Measurements from ENCODE around the gene ZNF845. TPM values are rescaled to one million over a fixed set of nuclear protein-coding genes. Genes with fewer than 3 reads are reported as not detected.
"Not testable (repeated sequence)": the region's sequence is repeated elsewhere in the genome, so short reads cannot be mapped to it uniquely, and the experiment has no call there.

The ZNF845 gene
- polyA plus RNA-seq, 1 donor, result 6.5 TPM

- Histone ChIP-seq H3K36me3 (ENCODE audit: control insufficient read depth, insufficient read depth, low read length) (peaks cover 47% of the 10 kb centered on the region), H3K27ac (ENCODE audit: low read length) (no peak overlapping the region), H3K4me3 (ENCODE audit: low read length) (no peak overlapping the region), H3K27me3 (ENCODE audit: control insufficient read depth, insufficient read depth, low read length) (no peaks in the 10 kb centered on the region), H3K9me3 (ENCODE audit: control insufficient read depth, low read depth, low read length) (peaks cover 10% of the 10 kb centered on the region), H3K4me1 (ENCODE audit: control insufficient read depth, insufficient read depth, low read length) (no peaks in the 10 kb centered on the region)
- DNase-seq, result no peak
- no CpG with 5 or more reads among the region's 1 CpG for WGBS (ENCODE audit: insufficient coverage, low lambda C conversion rate)
Measured at GRCh38 chr19:53374743-53375142, 41.2 kb downstream of the ZNF845 start.

DNA sequence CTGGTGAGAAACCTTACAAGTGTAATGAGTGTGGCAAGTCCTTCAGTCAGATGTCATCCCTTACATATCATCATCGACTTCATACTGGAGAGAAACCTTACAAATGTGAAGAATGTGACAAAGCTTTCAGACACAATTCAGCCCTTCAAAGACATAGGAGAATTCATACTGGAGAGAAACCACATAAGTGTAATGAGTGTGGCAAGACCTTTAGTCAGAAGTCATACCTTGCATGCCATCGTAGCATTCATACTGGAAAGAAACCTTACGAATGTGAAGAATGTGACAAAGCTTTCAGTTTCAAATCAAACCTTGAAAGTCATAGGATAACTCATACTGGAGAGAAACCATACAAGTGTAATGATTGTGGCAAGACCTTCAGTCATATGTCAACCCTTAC is 47.8 kb downstream of the ZNF845 start:
- Histone ChIP-seq H3K27me3 (ENCODE audit: control insufficient read depth, insufficient read depth, low read length) (no peaks in the 10 kb centered on the region), H3K36me3 (ENCODE audit: control insufficient read depth, insufficient read depth, low read length) (peaks cover 41% of the 10 kb centered on the region), H3K4me3 (ENCODE audit: low read length) (no peak overlapping the region), H3K4me1 (ENCODE audit: control insufficient read depth, insufficient read depth, low read length) (no peaks in the 10 kb centered on the region), H3K9me3 (ENCODE audit: control insufficient read depth, low read depth, low read length) (peaks cover 7% of the 10 kb centered on the region), H3K27ac (ENCODE audit: low read length) (no peak overlapping the region)
- 83% methylated on average over 1 of the region's 3 CpGs for WGBS (ENCODE audit: insufficient coverage, low lambda C conversion rate)
- no peak for DNase-seq

GRCh38 chr19:53388168-53388567 is 54.6 kb downstream of the ZNF845 start:
- Histone ChIP-seq H3K4me1 (ENCODE audit: control insufficient read depth, insufficient read depth, low read length) (no peaks in the 10 kb centered on the region), H3K27ac (ENCODE audit: low read length) (no peak overlapping the region), H3K4me3 (ENCODE audit: low read length) (no peak overlapping the region), H3K27me3 (ENCODE audit: control insufficient read depth, insufficient read depth, low read length) (no peaks in the 10 kb centered on the region), H3K36me3 (ENCODE audit: control insufficient read depth, insufficient read depth, low read length) (peaks cover 2% of the 10 kb centered on the region), H3K9me3 (ENCODE audit: control insufficient read depth, low read depth, low read length) (peaks cover 15% of the 10 kb centered on the region)
- WGBS (ENCODE audit: insufficient coverage, low lambda C conversion rate), result no CpG with 5 or more reads among the region's 3 CpGs
- DNase-seq, result no peak

- Histone ChIP-seq H3K27me3 (ENCODE audit: control insufficient read depth, insufficient read depth, low read length) (no peaks in the 10 kb centered on the region), H3K4me1 (ENCODE audit: control insufficient read depth, insufficient read depth, low read length) (peaks cover under 1% of the 10 kb centered on the region), H3K9me3 (ENCODE audit: control insufficient read depth, low read depth, low read length) (peaks cover 15% of the 10 kb centered on the region), H3K4me3 (ENCODE audit: low read length) (no peak overlapping the region), H3K36me3 (ENCODE audit: control insufficient read depth, insufficient read depth, low read length) (peaks cover 2% of the 10 kb centered on the region), H3K27ac (ENCODE audit: low read length) (no peak overlapping the region)
- WGBS (ENCODE audit: insufficient coverage, low lambda C conversion rate), result no CpG with 5 or more reads among the region's 5 CpGs
- DNase-seq, result peak; percentile 10 to 20
Measured at GRCh38 chr19:53388904-53389303, 55.4 kb downstream of the ZNF845 start.

GRCh38 chr19:53389571-53389970 is 56.0 kb downstream of the ZNF845 start:
- H3K36me3 ChIP-seq (ENCODE audit: control insufficient read depth, insufficient read depth, low read length), result peaks cover 2% of the 10 kb centered on the region
- H3K27ac ChIP-seq (ENCODE audit: low read length), result no peak overlapping the region
- DNase-seq, result no peak
- WGBS (ENCODE audit: insufficient coverage, low lambda C conversion rate), result no CpG with 5 or more reads among the region's 8 CpGs
- peaks cover 15% of the 10 kb centered on the region for H3K9me3 ChIP-seq (ENCODE audit: control insufficient read depth, low read depth, low read length)
- H3K27me3 ChIP-seq (ENCODE audit: control insufficient read depth, insufficient read depth, low read length), result no peaks in the 10 kb centered on the region
- H3K4me1 ChIP-seq (ENCODE audit: control insufficient read depth, insufficient read depth, low read length), result peaks cover 3% of the 10 kb centered on the region
- no peak overlapping the region for H3K4me3 ChIP-seq (ENCODE audit: low read length)

DNA sequence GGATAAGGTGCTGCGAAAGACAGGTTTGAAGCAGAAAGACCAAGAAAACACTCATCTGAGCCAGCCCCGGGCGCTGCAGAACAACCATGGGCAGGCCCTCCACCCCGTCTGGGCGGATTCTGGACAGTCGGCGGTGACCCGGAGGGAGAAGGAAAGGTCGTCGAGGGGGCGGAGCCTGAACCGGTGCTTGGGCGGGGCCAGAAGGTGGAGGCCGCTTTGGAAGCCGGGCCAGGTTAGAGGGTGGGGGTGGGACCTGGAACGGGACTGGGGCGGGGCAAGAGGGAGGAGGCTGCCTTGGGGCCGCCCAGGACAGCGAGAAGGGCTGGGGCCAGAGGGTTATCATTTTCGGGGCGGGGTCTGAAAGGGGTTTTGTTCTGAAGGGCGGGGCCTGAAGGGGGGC is 56.4 kb downstream of the ZNF845 start:
- no peak for DNase-seq
- Histone ChIP-seq H3K4me1 (ENCODE audit: control insufficient read depth, insufficient read depth, low read length) (peaks cover 3% of the 10 kb centered on the region), H3K36me3 (ENCODE audit: control insufficient read depth, insufficient read depth, low read length) (peaks cover 2% of the 10 kb centered on the region), H3K27ac (ENCODE audit: low read length) (no peak overlapping the region), H3K9me3 (ENCODE audit: control insufficient read depth, low read depth, low read length) (peaks cover 15% of the 10 kb centered on the region), H3K27me3 (ENCODE audit: control insufficient read depth, insufficient read depth, low read length) (no peaks in the 10 kb centered on the region), H3K4me3 (ENCODE audit: low read length) (no peak overlapping the region)
- no CpG with 5 or more reads among the region's 22 CpGs for WGBS (ENCODE audit: insufficient coverage, low lambda C conversion rate)

GRCh38 chr19:53394522-53394973 is 61.0 kb downstream of the ZNF845 start:
- DNase-seq, result peak in 1 of 2 donors; percentile 30
- H3K4me3 ChIP-seq (ENCODE audit: low read length), result peak overlapping the region; percentile 69
- H3K4me1 ChIP-seq (ENCODE audit: control insufficient read depth, insufficient read depth, low read length), result peaks cover 3% of the 10 kb centered on the region
- H3K27me3 ChIP-seq (ENCODE audit: control insufficient read depth, insufficient read depth, low read length), result no peaks in the 10 kb centered on the region
- WGBS (ENCODE audit: insufficient coverage, low lambda C conversion rate), result no CpG with 5 or more reads among the region's 18 CpGs
- H3K9me3 ChIP-seq (ENCODE audit: control insufficient read depth, low read depth, low read length), result peaks cover 9% of the 10 kb centered on the region
- peak overlapping the region; percentile 80 for H3K27ac ChIP-seq (ENCODE audit: low read length)
- H3K36me3 ChIP-seq (ENCODE audit: control insufficient read depth, insufficient read depth, low read length), result peaks cover 7% of the 10 kb centered on the region

GRCh38 chr19:53394974-53395839 is 61.7 kb downstream of the ZNF845 start, which contains the start of gene ZNF765:
Gene ZNF765 (plus strand): TSS chr19:53395149. CDS start chr19:53398016, 2,867 bp downstream.
- H3K27me3 ChIP-seq (ENCODE audit: control insufficient read depth, insufficient read depth, low read length), result no peaks in the 10 kb centered on the region
- H3K4me3 ChIP-seq (ENCODE audit: low read length), result peak within 1 kb of the TSS; percentile 69
- peaks cover 9% of the 10 kb centered on the region for H3K9me3 ChIP-seq (ENCODE audit: control insufficient read depth, low read depth, low read length)
- DNase-seq, result peak; percentile 91 to 94
- H3K36me3 ChIP-seq (ENCODE audit: control insufficient read depth, insufficient read depth, low read length), result peaks cover 12% of the 10 kb centered on the region
- H3K27ac ChIP-seq (ENCODE audit: low read length), result peak within 1 kb of the TSS; percentile 80
- no CpG with 5 or more reads among the region's 58 CpGs for WGBS (ENCODE audit: insufficient coverage, low lambda C conversion rate)
- peaks cover 3% of the 10 kb centered on the region for H3K4me1 ChIP-seq (ENCODE audit: control insufficient read depth, insufficient read depth, low read length)

DNA sequence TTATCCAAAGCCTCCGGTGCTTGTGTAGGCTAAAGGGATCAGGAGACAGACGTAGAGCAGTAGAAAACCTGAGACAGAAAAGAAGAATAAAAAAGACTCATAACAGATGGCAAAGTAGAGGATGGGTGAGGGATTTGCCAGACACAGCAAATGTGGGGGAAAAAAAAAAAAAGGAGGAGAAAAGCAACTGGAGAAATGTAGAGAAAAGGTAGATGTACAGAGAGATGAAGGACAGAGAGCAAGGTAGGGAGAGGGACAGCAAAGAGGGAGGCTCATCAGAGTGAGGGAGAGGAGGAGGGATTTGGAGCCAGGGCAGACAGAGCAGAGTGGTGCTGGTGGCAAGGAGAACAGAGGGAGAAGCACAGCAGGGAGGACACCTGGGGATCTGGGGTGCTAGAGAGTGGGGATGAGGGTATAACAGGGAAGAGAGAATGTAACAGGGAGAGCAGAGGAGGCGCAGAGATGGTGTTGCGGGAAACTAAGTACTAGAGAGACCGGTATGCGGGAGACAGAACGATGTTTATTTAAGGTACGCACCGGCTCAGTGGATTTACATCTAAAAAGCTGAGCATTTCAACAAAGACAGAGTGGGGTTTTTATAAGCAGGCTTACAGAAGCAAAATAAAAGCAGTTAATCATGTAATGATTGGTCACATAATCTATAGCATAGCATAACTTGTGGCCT is 62.4 kb downstream of the ZNF845 start:
- DNase-seq, result peak in 1 of 2 donors; percentile 13
- H3K9me3 ChIP-seq (ENCODE audit: control insufficient read depth, low read depth, low read length); H3K27me3 ChIP-seq (ENCODE audit: control insufficient read depth, insufficient read depth, low read length); H3K4me1 ChIP-seq (ENCODE audit: control insufficient read depth, insufficient read depth, low read length): not testable (repeated sequence)
- peak overlapping the region; percentile 69 for H3K4me3 ChIP-seq (ENCODE audit: low read length)
- 4% methylated on average over 4 of the region's 9 CpGs for WGBS (ENCODE audit: insufficient coverage, low lambda C conversion rate)
- peak overlapping the region; percentile 76 for H3K27ac ChIP-seq (ENCODE audit: low read length)
- peaks cover 17% of the 10 kb centered on the region for H3K36me3 ChIP-seq (ENCODE audit: control insufficient read depth, insufficient read depth, low read length)

- H3K4me3 ChIP-seq (ENCODE audit: low read length), result no peak overlapping the region
- H3K27me3 ChIP-seq (ENCODE audit: control insufficient read depth, insufficient read depth, low read length), result no peaks in the 10 kb centered on the region
- H3K4me1 ChIP-seq (ENCODE audit: control insufficient read depth, insufficient read depth, low read length), result peaks cover 3% of the 10 kb centered on the region
- DNase-seq, result no peak
- H3K36me3 ChIP-seq (ENCODE audit: control insufficient read depth, insufficient read depth, low read length), result peaks cover 19% of the 10 kb centered on the region
- peaks cover 7% of the 10 kb centered on the region for H3K9me3 ChIP-seq (ENCODE audit: control insufficient read depth, low read depth, low read length)
- H3K27ac ChIP-seq (ENCODE audit: low read length), result no peak overlapping the region
- 20% methylated on average over 1 of the region's 1 CpG for WGBS (ENCODE audit: insufficient coverage, low lambda C conversion rate)
Measured at GRCh38 chr19:53396525-53396868, 62.9 kb downstream of the ZNF845 start.

Data from large intestine (tissue), 3 donors.